HepG2 (cell line): ENCODE measurements around the gene WLS. TPM values are rescaled to one million over a fixed set of nuclear protein-coding genes. Genes with fewer than 3 reads are reported as not detected.

ENCODE experiments used
- ATAC-seq: fragments of 200-7000 bp; cut with Tn5 transposase; 3 replicates; pipeline ENCODE4 v1.9.1; 2020; ENCODE audit warnings: mild to moderate bottlenecking, moderate library complexity
- BruUV-seq: library from RNA; stranded (reverse); fragments of 400-500 nt; replicated peaks from 2 replicates; lab custom pipeline; 2021; lab: Mats Ljungman, UMichigan
- CTCF ChIA-PET: fragments of 300-600 bp; formaldehyde crosslinking; extraction: SDS; loops from one replicate; lab custom pipeline; 2021; ENCODE audit warnings: low total read pairs, inconsistent platforms, low intra/inter-chr PET ratio; lab: Yijun Ruan, JAX
- POLR2A ChIA-PET: fragments of 350-600 bp; sonication (Branson Sonifier 250); formaldehyde crosslinking; loops from one replicate; lab custom pipeline; 2020; ENCODE audit warnings: antibody characterized with exemption, inconsistent platforms; lab: Yijun Ruan, JAX
- DNase-seq: peaks from one replicate; pipeline ENCODE4 v3.0.0-alpha.2; 2015; ENCODE audit warnings: low spot score
- FAIRE-seq: peaks from 3 replicates; lab custom pipeline; 2011; peaks lifted over from hg19 to GRCh38; lab: Jason Lieb, UNC
- H2AFZ ChIP-seq: one replicate; pipeline ENCODE4 v1.6.1; 2011; ENCODE audit warnings: low read length, inconsistent platforms
- H3K27ac ChIP-seq: fragments of 300-600 bp; 3 replicates; pipeline ENCODE4 v1.8.0; 2011; ENCODE audit warnings: mixed run types, mild to moderate bottlenecking, mixed read lengths, low read length, inconsistent platforms; ENCODE audit not compliant: insufficient read depth; ENCODE audit errors: extremely low read length
- H3K27me3 ChIP-seq, 2 experiments: fragments of 200-600 bp in 1 of 2; 2 replicates in 1 of 2; 3 replicates in 1 of 2; pipeline versions ENCODE4 v1.6.0 to v1.8.0; 2011; ENCODE audit warnings: low read length in 2 of 2, mild to moderate bottlenecking in 2 of 2, moderate library complexity in 2 of 2, inconsistent platforms in 1 of 2; ENCODE audit not compliant: insufficient read depth in 2 of 2, control insufficient read depth in 1 of 2
- H3K36me3 ChIP-seq, 2 experiments: fragments of 200-600 bp in 1 of 2; replicated peaks in 1 of 2; 2 replicates in 1 of 2; 3 replicates in 1 of 2; pipeline versions ENCODE4 v1.5.1 to v1.8.0; 2011; ENCODE audit warnings: low read length in 2 of 2, inconsistent platforms in 1 of 2; ENCODE audit not compliant: insufficient read depth in 2 of 2, control insufficient read depth in 1 of 2
- H3K4me1 ChIP-seq: 2 replicates; pipeline ENCODE4 v1.5.1; 2012; ENCODE audit warnings: low read length, inconsistent platforms; ENCODE audit not compliant: insufficient read depth
- H3K4me2 ChIP-seq: 2 replicates; pipeline ENCODE4 v1.6.0; 2011; ENCODE audit warnings: low read depth, low read length, inconsistent platforms
- H3K4me3 ChIP-seq, 3 experiments: fragments of 200-600 bp in 1 of 3; sonication (generic), shearing (Covaris generic) in 1 of 3; replicated peaks in 1 of 3; 2 replicates each; pipeline ENCODE4 v1.5.1; 2011 to 2016; ENCODE audit warnings: low read length in 3 of 3, inconsistent platforms in 2 of 3, low read depth in 2 of 3, mild to moderate bottlenecking in 2 of 3, control low read depth in 1 of 3, mixed read lengths in 1 of 3; ENCODE audit not compliant: insufficient read depth in 1 of 3
- H3K79me2 ChIP-seq: one replicate; pipeline ENCODE4 v1.6.1; 2011; ENCODE audit warnings: low read length, inconsistent platforms; ENCODE audit not compliant: insufficient read depth
- H3K9ac ChIP-seq: 2 replicates; pipeline ENCODE4 v1.6.0; 2011; ENCODE audit warnings: mild to moderate bottlenecking, low read depth, low read length, inconsistent platforms; ENCODE audit not compliant: insufficient read depth
- H3K9me3 ChIP-seq: 2 replicates; pipeline ENCODE4 v1.5.1; 2012; ENCODE audit warnings: mild to moderate bottlenecking, low read length
- H4K20me1 ChIP-seq: 2 replicates; pipeline ENCODE4 v1.6.0; 2011; ENCODE audit warnings: inconsistent platforms, mild to moderate bottlenecking, low read length, moderate library complexity; ENCODE audit not compliant: insufficient read depth
- DNMT3B ChIP-seq: conservative IDR thresholded peaks from 2 replicates; pipeline ENCODE4 v1.6.1; 2016; ENCODE audit warnings: missing biosample characterization, control low read depth
- NBN ChIP-seq: fragments of 450-650 bp; conservative IDR thresholded peaks from 2 replicates; pipeline ENCODE4 v1.6.1; 2017
- NFIC ChIP-seq: IDR thresholded peaks from 2 replicates; pipeline ENCODE4 v1.6.1; 2012; ENCODE audit warnings: mild to moderate bottlenecking, low read length, inconsistent platforms
- NONO ChIP-seq, 2 experiments: fragments of 450-650 bp in 1 of 2; sonication (generic) in 1 of 2; formaldehyde crosslinking in 1 of 2; IDR thresholded peaks in 1 of 2; conservative IDR thresholded peaks in 1 of 2; 2 replicates each; pipeline versions ENCODE4 v1.6.1 to v1.8.0; 2017 to 2022; ENCODE audit warnings: mild to moderate bottlenecking in 1 of 2, missing genetic modification reagents in 1 of 2, moderate library complexity in 1 of 2
- PCBP2 ChIP-seq: fragments of 200-400 bp; formaldehyde crosslinking; optimal IDR thresholded peaks from 2 replicates; pipeline ENCODE3; 2018; ENCODE audit warnings: low read length, low read depth; ENCODE audit not compliant: poor library complexity, severe bottlenecking
- RBM22 ChIP-seq: fragments of 200-400 bp; formaldehyde crosslinking; optimal IDR thresholded peaks from 2 replicates; pipeline ENCODE3; 2017; ENCODE audit warnings: mild to moderate bottlenecking, low read length, moderate library complexity
- SIN3A ChIP-seq: IDR thresholded peaks from 2 replicates; pipeline ENCODE4 v1.6.1; 2011; ENCODE audit warnings: low read depth, mild to moderate bottlenecking, control low read depth, low read length, borderline replicate concordance
- SKI ChIP-seq: fragments of 450-650 bp; IDR thresholded peaks from one replicate; pipeline ENCODE4 v1.6.1; 2018; ENCODE audit warnings: mild to moderate bottlenecking; ENCODE audit not compliant: partially characterized antibody
- ZFYVE20 ChIP-seq: sonication (generic); formaldehyde crosslinking; IDR thresholded peaks from 2 replicates; pipeline ENCODE4 v1.8.0; 2023; ENCODE audit warnings: low read depth, mild to moderate bottlenecking, moderate library complexity, missing genetic modification reagents, borderline replicate concordance
- ZNF3 ChIP-seq: IDR thresholded peaks from 2 replicates; pipeline ENCODE4 v1.7.0; 2017; ENCODE audit warnings: inconsistent platforms
- ZNF333 ChIP-seq: sonication (generic); formaldehyde crosslinking; IDR thresholded peaks from 2 replicates; pipeline ENCODE4 v1.4.0; 2020; ENCODE audit warnings: mild to moderate bottlenecking, missing genetic modification reagents, borderline replicate concordance
- ZNF564 ChIP-seq: sonication (generic); formaldehyde crosslinking; IDR thresholded peaks from 2 replicates; pipeline ENCODE4 v1.8.1; 2023; ENCODE audit warnings: mild to moderate bottlenecking, missing genetic modification reagents
- ZNF577 ChIP-seq: sonication (generic); formaldehyde crosslinking; IDR thresholded peaks from 2 replicates; pipeline ENCODE4 v1.4.0; 2020; ENCODE audit warnings: mild to moderate bottlenecking, low read depth, missing genetic modification reagents, borderline replicate concordance
- WGBS: methylation state at CpG from one replicate; pipeline ENCODE4 v1.1.6; 2017; ENCODE audit warnings: low lambda C conversion rate; 5-methylcytosine and 5-hydroxymethylcytosine counted together
- in situ Hi-C: cut with HindIII; loops from 2 replicates; pipeline ENCODE4 v1.10.0; 2017; ENCODE audit warnings: low pct_unique_long_range_greater_than_20kb; ENCODE audit not compliant: extremely low pct_ligation_motif_present
- intact Hi-C: fragments of 100-400 bp; cut with micrococcal nuclease; formaldehyde crosslinking; loops from one replicate; pipeline ENCODE4 v1.10.0; 2022; ENCODE audit not compliant: unreplicated experiment
- polyA plus RNA-seq, 8 experiments: library from polyadenylated mRNA; depleted of rRNA in 3 of 8; stranded (reverse) in 7 of 8; unstranded in 1 of 8; fragments of >200 nt; fragmentation: Illumina TruSeq in 4 of 8; extraction: Trizol in 4 of 8; gene quantifications; 2 replicates each; pipeline versions ENCODE4 v1.2.1 to v1.2.3, GENCODE V29; 2011 to 2016; ENCODE audit warnings: low read depth in 4 of 8, missing spikeins in 1 of 8, mixed read lengths in 1 of 8; ENCODE audit not compliant: insufficient read depth in 1 of 8
- total RNA-seq, 5 experiments: library from RNA; depleted of rRNA; stranded (reverse); fragments of >200 nt; fragmentation: Illumina TruSeq; extraction: Trizol; gene quantifications; 2 replicates each; pipeline ENCODE4 v1.2.3, GENCODE V29; 2016; ENCODE audit warnings: low read depth in 1 of 5
- TF ChIP-seq, protein P1 (sequence below): sonication (generic); formaldehyde crosslinking; IDR thresholded peaks from 2 replicates; pipeline ENCODE4 v1.5.1; 2020; ENCODE audit warnings: missing genetic modification reagents, mild to moderate bottlenecking, borderline replicate concordance
- TF ChIP-seq, protein P2 (sequence below): sonication (generic); formaldehyde crosslinking; IDR thresholded peaks from 2 replicates; pipeline ENCODE4 v1.4.0; 2020; ENCODE audit warnings: missing genetic modification reagents

Gene WLS
- total and polyA plus RNA-seq, 2 of the 13 experiments (the other 11 are each of a cell fraction or from before 2014, with no cell fraction given) = not detected

DNA sequence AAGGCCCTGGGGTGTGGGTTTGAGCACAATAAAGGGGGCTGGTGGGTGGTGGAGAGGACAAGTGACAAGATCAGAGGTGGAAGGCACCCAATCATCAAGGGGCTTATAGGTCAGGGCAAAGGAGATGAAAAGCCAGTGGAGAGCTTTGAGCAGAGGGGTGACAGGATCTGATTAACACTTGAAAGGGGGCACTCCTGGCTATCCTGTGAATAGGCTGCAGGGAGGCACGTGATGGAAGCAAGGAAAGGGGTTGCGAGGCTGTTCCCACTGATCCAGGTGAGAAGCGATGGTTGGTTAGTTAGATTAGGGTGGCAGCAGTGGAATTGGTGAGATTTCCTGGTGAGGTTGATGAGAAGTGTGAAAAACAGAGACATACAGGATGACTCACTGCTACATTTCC, 80.6 kb downstream of the WLS start:
- no peaks in the 10 kb centered on the region for H3K36me3 ChIP-seq

More for the DNA sequence above, 80.6 kb downstream of the WLS start:
- DNase-seq = no peak
- H3K9ac ChIP-seq = no peak overlapping the region
- no peak for ATAC-seq
- CTCF ChIA-PET = no interaction called here
- no peaks in the 10 kb centered on the region for H3K79me2 ChIP-seq
- FAIRE-seq = no peak
- H3K4me3 ChIP-seq = no peak overlapping the region
- H3K27ac ChIP-seq = no peak overlapping the region
- TF ChIP-seq PCBP2 = no peak
- no peak for TF ChIP-seq DNMT3B (CRISPR knock-in tag)
- no peak for TF ChIP-seq ZNF3 (CRISPR knock-in tag)
- no peak for TF ChIP-seq ZNF564
- no peak for TF ChIP-seq ZFYVE20 (CRISPR knock-in tag)
- no peak for TF ChIP-seq NONO (IDR thresholded peaks at IDR 0.05)
- no peak for TF ChIP-seq NONO (CRISPR knock-in tag; conservative IDR thresholded peaks at IDR 0.05)
- no peak for TF ChIP-seq SIN3A
- no peak for TF ChIP-seq SKI
- no peak for TF ChIP-seq ZNF577
- TF ChIP-seq NFIC = no peak
- TF ChIP-seq RBM22 = no peak
- no peak for TF ChIP-seq ZNF333 (CRISPR knock-in tag)
- TF ChIP-seq, protein P1, sequence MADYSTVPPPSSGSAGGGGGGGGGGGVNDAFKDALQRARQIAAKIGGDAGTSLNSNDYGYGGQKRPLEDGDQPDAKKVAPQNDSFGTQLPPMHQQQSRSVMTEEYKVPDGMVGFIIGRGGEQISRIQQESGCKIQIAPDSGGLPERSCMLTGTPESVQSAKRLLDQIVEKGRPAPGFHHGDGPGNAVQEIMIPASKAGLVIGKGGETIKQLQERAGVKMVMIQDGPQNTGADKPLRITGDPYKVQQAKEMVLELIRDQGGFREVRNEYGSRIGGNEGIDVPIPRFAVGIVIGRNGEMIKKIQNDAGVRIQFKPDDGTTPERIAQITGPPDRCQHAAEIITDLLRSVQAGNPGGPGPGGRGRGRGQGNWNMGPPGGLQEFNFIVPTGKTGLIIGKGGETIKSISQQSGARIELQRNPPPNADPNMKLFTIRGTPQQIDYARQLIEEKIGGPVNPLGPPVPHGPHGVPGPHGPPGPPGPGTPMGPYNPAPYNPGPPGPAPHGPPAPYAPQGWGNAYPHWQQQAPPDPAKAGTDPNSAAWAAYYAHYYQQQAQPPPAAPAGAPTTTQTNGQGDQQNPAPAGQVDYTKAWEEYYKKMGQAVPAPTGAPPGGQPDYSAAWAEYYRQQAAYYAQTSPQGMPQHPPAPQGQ (CRISPR knock-in tag) = no peak
- TF ChIP-seq, protein P2, sequence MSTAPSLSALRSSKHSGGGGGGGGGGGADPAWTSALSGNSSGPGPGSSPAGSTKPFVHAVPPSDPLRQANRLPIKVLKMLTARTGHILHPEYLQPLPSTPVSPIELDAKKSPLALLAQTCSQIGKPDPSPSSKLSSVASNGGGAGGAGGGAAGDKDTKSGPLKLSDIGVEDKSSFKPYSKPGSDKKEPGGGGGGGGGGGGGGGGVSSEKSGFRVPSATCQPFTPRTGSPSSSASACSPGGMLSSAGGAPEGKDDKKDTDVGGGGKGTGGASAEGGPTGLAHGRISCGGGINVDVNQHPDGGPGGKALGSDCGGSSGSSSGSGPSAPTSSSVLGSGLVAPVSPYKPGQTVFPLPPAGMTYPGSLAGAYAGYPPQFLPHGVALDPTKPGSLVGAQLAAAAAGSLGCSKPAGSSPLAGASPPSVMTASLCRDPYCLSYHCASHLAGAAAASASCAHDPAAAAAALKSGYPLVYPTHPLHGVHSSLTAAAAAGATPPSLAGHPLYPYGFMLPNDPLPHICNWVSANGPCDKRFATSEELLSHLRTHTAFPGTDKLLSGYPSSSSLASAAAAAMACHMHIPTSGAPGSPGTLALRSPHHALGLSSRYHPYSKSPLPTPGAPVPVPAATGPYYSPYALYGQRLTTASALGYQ = no peak
- TF ChIP-seq NBN = no peak
- POLR2A ChIA-PET = no interaction called here
- no peaks in the 10 kb centered on the region for H4K20me1 ChIP-seq
- 40% methylated on average over 3 of the region's 3 CpGs for WGBS
- H3K4me2 ChIP-seq = no peak overlapping the region
- H2AFZ ChIP-seq = no peak overlapping the region
- no peaks in the 10 kb centered on the region for H3K4me1 ChIP-seq
- intact Hi-C loops = no loop called here
- H3K9me3 ChIP-seq = no peaks in the 10 kb centered on the region
- in situ Hi-C loops = no loop called here
- BruUV-seq = no TSS peak
- H3K27me3 ChIP-seq = 0 out of 5 replicates have a peak, but pooled peaks cover 0 to 3% of the 10 kb centered on the region in 2 experiments
